ENCODE data around the gene GEN1. TPM values are rescaled to one million over a fixed set of nuclear protein-coding genes. Genes with fewer than 3 reads are reported as not detected.

Gene GEN1
- total and polyA plus RNA-seq, 2 of the 4 experiments (the other 2 are of a cell fraction): 7.9 to 8.3 TPM

DNA sequence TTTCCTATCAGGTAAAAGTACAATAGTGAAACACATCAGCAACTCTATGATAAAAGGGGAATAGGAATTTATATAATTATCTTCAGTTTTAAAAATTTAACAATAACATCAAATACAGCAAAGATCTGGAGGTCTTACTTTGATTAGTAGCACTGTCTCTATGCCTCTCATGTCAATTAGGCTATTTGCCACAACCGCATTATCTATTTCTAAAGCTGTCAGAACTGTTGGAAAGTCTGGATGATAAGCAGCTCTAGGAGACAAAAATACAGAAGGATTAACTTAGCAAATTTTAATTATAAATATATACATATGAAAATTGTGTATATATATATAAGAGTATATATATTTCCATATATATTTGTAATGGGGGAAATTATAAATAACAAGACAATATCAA lies 45.4 kb upstream of the GEN1 start:
- Histone ChIP-seq H2BK5ac (ENCODE audit: low read depth, low read length, poor library complexity, severe bottlenecking) (no peak overlapping the region), H4K8ac (ENCODE audit: low read depth in 2 of 2, low read length in 2 of 2) (no peak overlapping the region), H3K4me3 (ENCODE audit: insufficient read depth, low read depth, low read length) (no peak overlapping the region), H3K27me3 (ENCODE audit: control insufficient read depth, insufficient read depth, low read length) (no peaks in the 10 kb centered on the region), H3K9me3 (ENCODE audit: control insufficient read depth, insufficient read depth, low read length) (no peaks in the 10 kb centered on the region), H3K27ac (ENCODE audit: insufficient read depth, low read length) (no peak overlapping the region), H3K4ac (ENCODE audit: low read depth, low read length) (no peak overlapping the region), H2BK15ac (ENCODE audit: low read depth, low read length) (no peak overlapping the region), H3K9me1 (ENCODE audit: insufficient read depth, low read length) (peaks cover 3% of the 10 kb centered on the region; the same call in 1 of the 2 replicates), H3K79me1 (ENCODE audit: low read depth in 1 of 2, low read length in 2 of 2) (no peaks in the 10 kb centered on the region; a peak in 1 of 4 replicates), H3K9ac (ENCODE audit: low read depth, low read length) (no peak overlapping the region), H2AK9ac (replicated peaks; ENCODE audit: low read depth, low read length, poor library complexity) (no peak overlapping the region), H3K56ac (ENCODE audit: extremely low read depth, insufficient read depth, low read length) (no peak overlapping the region), H3K23ac (ENCODE audit: low read depth, low read length) (no peak overlapping the region), H2BK20ac (ENCODE audit: low read depth, low read length) (no peak overlapping the region), H3K36me3 (ENCODE audit: control insufficient read depth, insufficient read depth, low read length) (peaks cover 16% of the 10 kb centered on the region), H4K91ac (ENCODE audit: insufficient read depth, low read depth, low read length) (no peak overlapping the region), H4K5ac (ENCODE audit: low read depth, low read length) (no peak overlapping the region), H2AK5ac (ENCODE audit: low read depth, low read length) (no peak overlapping the region), H4K20me1 (ENCODE audit: insufficient read depth, low read length) (no peaks in the 10 kb centered on the region), H3K14ac (replicated peaks; ENCODE audit: low read depth, low read length) (no peak overlapping the region), H3K4me1 (ENCODE audit: control insufficient read depth, insufficient read depth, low read length) (no peaks in the 10 kb centered on the region), H2AFZ (replicated peaks; ENCODE audit: low read length, poor library complexity) (no peak overlapping the region), H3K4me2 (ENCODE audit: low read depth, low read length) (no peak overlapping the region), H3K18ac (ENCODE audit: low read depth, low read length) (no peak overlapping the region), H2BK120ac (ENCODE audit: low read depth, low read length) (no peak overlapping the region)
- in situ Hi-C loops (cut with MboI; ENCODE audit: low sequenced_read_pairs) (no loop called here), intact Hi-C loops (cut with micrococcal nuclease) (no loop called here), dilution Hi-C loops (cut with HindIII; ENCODE audit: low sequenced_read_pairs, unreplicated experiment) (no loop called here)
- POLR2A ChIA-PET (ENCODE audit: unreplicated experiment): interaction anchor here (0.5 kb wide), 1 partner anchor 9 kb away, joined by 3 read pairs; no protein-coding TSS in a partner anchor
- DNase-seq (no peak), ATAC-seq (ENCODE audit: low read depth) (no peak)
- TF ChIP-seq MAZ (IDR thresholded peaks at IDR 0.05; ENCODE audit: borderline replicate concordance, low read depth, low read length): no peak
- TF ChIP-seq RFX5 (IDR thresholded peaks at IDR 0.05; ENCODE audit: low read depth, low read length): no peak
- no peak for TF ChIP-seq RAD21 (IDR thresholded peaks at IDR 0.05; ENCODE audit: low read length)
- TF ChIP-seq POLR2A (IDR thresholded peaks at IDR 0.05; ENCODE audit: low read depth, low read length): no peak
- TF ChIP-seq FOS (IDR thresholded peaks at IDR 0.05; ENCODE audit: low read depth, low read length): no peak
- TF ChIP-seq MAFK (IDR thresholded peaks at IDR 0.05; ENCODE audit: low read depth, low read length): no peak
- TF ChIP-seq, protein P1, sequence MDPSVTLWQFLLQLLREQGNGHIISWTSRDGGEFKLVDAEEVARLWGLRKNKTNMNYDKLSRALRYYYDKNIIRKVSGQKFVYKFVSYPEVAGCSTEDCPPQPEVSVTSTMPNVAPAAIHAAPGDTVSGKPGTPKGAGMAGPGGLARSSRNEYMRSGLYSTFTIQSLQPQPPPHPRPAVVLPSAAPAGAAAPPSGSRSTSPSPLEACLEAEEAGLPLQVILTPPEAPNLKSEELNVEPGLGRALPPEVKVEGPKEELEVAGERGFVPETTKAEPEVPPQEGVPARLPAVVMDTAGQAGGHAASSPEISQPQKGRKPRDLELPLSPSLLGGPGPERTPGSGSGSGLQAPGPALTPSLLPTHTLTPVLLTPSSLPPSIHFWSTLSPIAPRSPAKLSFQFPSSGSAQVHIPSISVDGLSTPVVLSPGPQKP (IDR thresholded peaks at IDR 0.05; ENCODE audit: borderline replicate concordance, low read depth, low read length): no peak
- WGBS, 2 experiments (ENCODE audit: extremely low coverage in 2 of 2, insufficient read length in 1 of 2): no CpG with 5 or more reads among the region's 1 CpG
- BruUV-seq (replicated peaks): no TSS peak
- CTCF ChIA-PET: interaction anchor here (1.0 to 1.6 kb wide), 2 partner anchors 10 to 11 kb away, joined by 4 to 6 read pairs; no protein-coding TSS in a partner anchor
